ENCODE measurements around the gene LDB1. TPM values are rescaled to one million over a fixed set of nuclear protein-coding genes. Genes with fewer than 3 reads are reported as not detected.

The LDB1 gene
- total RNA-seq, 2 experiments from 2014 or later = 116 to 117 TPM

GRCh38 chr10:102067091-102067916, 52.9 kb downstream of the LDB1 start:
- no peaks in the 10 kb centered on the region for H3K27me3 Mint-ChIP-seq
- intact Hi-C loops (cut with DNase I, micrococcal nuclease) = loop anchor here (2.0 to 10.0 kb wide), 3 partner anchors 50 to 677 kb away; partner anchors contain the start of genes KCNIP2 (in 1 of the 2) and WBP1L (in 1 of the 2)
- peak overlapping the region; percentile 73 for H3K27ac Mint-ChIP-seq

GRCh38 chr10:102066399-102067088, 53.6 kb downstream of the LDB1 start:
- Mint-ChIP-seq H3K36me3 (ENCODE audit: low read depth) (peaks cover 3% of the 10 kb centered on the region), H3K4me3 (peak overlapping the region; percentile 90), H3K27me3 (no peaks in the 10 kb centered on the region), H3K4me1 (ENCODE audit: low read depth) (peaks cover 23% of the 10 kb centered on the region), H3K27ac (peak overlapping the region; percentile 84), H3K9me3 (no peaks in the 10 kb centered on the region)
- Histone ChIP-seq H3K9me3 (ENCODE audit: control insufficient read depth in 1 of 2, insufficient read depth in 1 of 2, low read length in 2 of 2) (no peaks in the 10 kb centered on the region), H3K4me3 (ENCODE audit: low read length) (peak overlapping the region; percentile 60), H3K36me3 (ENCODE audit: insufficient read depth, low read length) (peaks cover 19% of the 10 kb centered on the region), H3K27me3 (ENCODE audit: control insufficient read depth in 1 of 2, insufficient read depth in 2 of 2, low read length in 2 of 2) (no peaks in the 10 kb centered on the region), H3K4me1 (ENCODE audit: insufficient read depth, low read length) (peaks cover 39% of the 10 kb centered on the region), H3K27ac (ENCODE audit: low read depth in 1 of 2, low read length in 2 of 2) (peak overlapping the region; percentile 60 to 82)
- ChIA-PET POLR2A (interaction anchor here (0.5 to 1.4 kb wide), 5 partner anchors 11 to 894 kb away, joined by 3 to 10 read pairs (median 3); partner anchors contain the start of gene ARMH3), CTCF (interaction anchor here (0.9 kb wide), 1 partner anchor 177 kb away, joined by 4 read pairs; no protein-coding TSS in a partner anchor)
- DNase-seq (peak in 1 of 14 experiments; percentile 31), ATAC-seq (ENCODE audit: poor library complexity) (no peak)
- intact Hi-C loops (cut with DNase I, micrococcal nuclease) = loop anchor here (2.0 to 10.0 kb wide), 3 partner anchors 51 to 678 kb away; partner anchors contain the start of genes KCNIP2 (in 1 of the 2) and WBP1L (in 1 of the 2)
- no peak for TF ChIP-seq CTCF (IDR thresholded peaks at IDR 0.05)

More at GRCh38 chr10:102067091-102067916, 52.9 kb downstream of the LDB1 start:
- Histone ChIP-seq H3K36me3 (ENCODE audit: insufficient read depth, low read length) (peaks cover 19% of the 10 kb centered on the region), H3K27me3 (ENCODE audit: control insufficient read depth in 1 of 2, insufficient read depth in 2 of 2, low read length in 2 of 2) (no peaks in the 10 kb centered on the region), H3K4me1 (ENCODE audit: insufficient read depth, low read length) (peaks cover 39% of the 10 kb centered on the region), H3K4me3 (ENCODE audit: low read length) (no peak overlapping the region), H3K27ac (ENCODE audit: low read depth in 1 of 2, low read length in 2 of 2) (peak overlapping the region in 1 of 2 donors; percentile 13), H3K9me3 (ENCODE audit: control insufficient read depth in 1 of 2, insufficient read depth in 1 of 2, low read length in 2 of 2) (no peaks in the 10 kb centered on the region)
- ATAC-seq (ENCODE audit: poor library complexity) (no peak), DNase-seq (no peak)
- POLR2A ChIA-PET = interaction anchor here (1.1 kb wide), 1 partner anchor 12 kb away, joined by 7 read pairs; the partner anchor contains the start of gene ARMH3
- peaks cover 23% of the 10 kb centered on the region for H3K4me1 Mint-ChIP-seq (ENCODE audit: low read depth)
- H3K4me3 Mint-ChIP-seq = peak overlapping the region; percentile 90
- peaks cover 3% of the 10 kb centered on the region for H3K36me3 Mint-ChIP-seq (ENCODE audit: low read depth)
- H3K9me3 Mint-ChIP-seq = no peaks in the 10 kb centered on the region
- TF ChIP-seq CTCF (IDR thresholded peaks at IDR 0.05) = no peak
- CTCF ChIA-PET = interaction anchor here (0.9 kb wide), 1 partner anchor 178 kb away, joined by 4 read pairs; no protein-coding TSS in a partner anchor
